Colonic mucosa (tissue), 4 donors: Measurements from ENCODE around the gene GPR84. TPM values are rescaled to one million over a fixed set of nuclear protein-coding genes. Genes with fewer than 3 reads are reported as not detected.

ENCODE experiments used
- DNase-seq: peaks from one replicate; pipeline ENCODE4 v3.0.0-alpha.2; 2020
- H3K27ac ChIP-seq: fragments of 200-600 bp; one replicate; pipeline ENCODE4 v1.8.0; 2021
- H3K27me3 ChIP-seq: fragments of 200-600 bp; one replicate; pipeline ENCODE4 v1.8.0; 2021
- H3K36me3 ChIP-seq: fragments of 200-600 bp; one replicate; pipeline ENCODE4 v1.8.0; 2021
- H3K4me1 ChIP-seq: fragments of 200-600 bp; one replicate; pipeline ENCODE4 v1.8.0; 2021; ENCODE audit warnings: mild to moderate bottlenecking
- H3K4me3 ChIP-seq: fragments of 200-600 bp; one replicate; pipeline ENCODE4 v1.8.0; 2021
- H3K9ac ChIP-seq, 2 donors: one replicate each; pipeline ENCODE4 v1.7.0; 2013; ENCODE audit warnings: control low read depth in 2 of 2, low read depth in 2 of 2, low read length in 2 of 2
- H3K9me3 ChIP-seq: fragments of 200-600 bp; one replicate; pipeline ENCODE4 v1.8.0; 2021
- intact Hi-C: fragments of 100-400 bp; cut with DNase I; formaldehyde crosslinking; loops from one replicate; pipeline ENCODE4 v1.14.1; 2022
- microRNA-seq: library from miRNA; unstranded; fragments of <30 nt; microRNA quantifications from one replicate; pipeline ENCODE4, GENCODE V29; 2019
- total RNA-seq, 2 donors: library from RNA; stranded (reverse); fragmentation: NEBNext Ultra II Directional in 1 of 2; extraction: Animal tissue kit (Norgen Biotek cat#: 25700) in 1 of 2; gene quantifications; one replicate each; pipeline ENCODE4 v1.2.1, GENCODE V29; 2021
- TF ChIP-seq, protein P1 (sequence below): fragments of 200-600 bp; IDR thresholded peaks from one replicate; pipeline ENCODE4 v1.8.0; 2022; ENCODE audit warnings: antibody characterized with exemption, mild to moderate bottlenecking
- donor health status: healthy.
- donor health status: DM: no; HTN: no; CAD: no.
- donor health status: DM: no; HTN: no; CAD: no.

GPR84 gene
- total RNA-seq, 2 donors from 2014 or later = 0.21 TPM; not detected in 1

DNA sequence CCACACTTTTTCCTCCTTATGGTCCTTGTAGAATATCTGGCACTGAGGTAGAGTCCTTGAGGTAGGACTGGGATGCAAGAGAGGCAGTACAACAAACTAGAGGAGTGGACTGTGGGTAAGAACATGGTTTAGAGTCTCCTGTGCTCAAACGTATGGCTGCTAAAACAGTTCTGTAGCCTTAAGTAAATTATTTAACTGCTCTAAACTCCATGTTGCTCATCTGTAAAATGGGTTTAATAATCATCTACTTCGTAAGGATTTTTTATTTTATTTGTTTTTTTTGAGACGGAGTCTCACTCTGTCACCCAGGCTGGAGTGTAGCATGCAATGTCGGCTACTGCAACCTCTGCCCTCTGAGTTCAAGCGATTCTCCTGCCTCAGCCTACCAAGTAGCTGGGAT, 42.9 kb downstream of the GPR84 start:
- H3K4me1 ChIP-seq = peaks cover 8% of the 10 kb centered on the region
- TF ChIP-seq, protein P1, sequence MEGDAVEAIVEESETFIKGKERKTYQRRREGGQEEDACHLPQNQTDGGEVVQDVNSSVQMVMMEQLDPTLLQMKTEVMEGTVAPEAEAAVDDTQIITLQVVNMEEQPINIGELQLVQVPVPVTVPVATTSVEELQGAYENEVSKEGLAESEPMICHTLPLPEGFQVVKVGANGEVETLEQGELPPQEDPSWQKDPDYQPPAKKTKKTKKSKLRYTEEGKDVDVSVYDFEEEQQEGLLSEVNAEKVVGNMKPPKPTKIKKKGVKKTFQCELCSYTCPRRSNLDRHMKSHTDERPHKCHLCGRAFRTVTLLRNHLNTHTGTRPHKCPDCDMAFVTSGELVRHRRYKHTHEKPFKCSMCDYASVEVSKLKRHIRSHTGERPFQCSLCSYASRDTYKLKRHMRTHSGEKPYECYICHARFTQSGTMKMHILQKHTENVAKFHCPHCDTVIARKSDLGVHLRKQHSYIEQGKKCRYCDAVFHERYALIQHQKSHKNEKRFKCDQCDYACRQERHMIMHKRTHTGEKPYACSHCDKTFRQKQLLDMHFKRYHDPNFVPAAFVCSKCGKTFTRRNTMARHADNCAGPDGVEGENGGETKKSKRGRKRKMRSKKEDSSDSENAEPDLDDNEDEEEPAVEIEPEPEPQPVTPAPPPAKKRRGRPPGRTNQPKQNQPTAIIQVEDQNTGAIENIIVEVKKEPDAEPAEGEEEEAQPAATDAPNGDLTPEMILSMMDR = no peak

More for the DNA sequence above, 42.9 kb downstream of the GPR84 start:
- Histone ChIP-seq H3K9me3 (no peaks in the 10 kb centered on the region), H3K36me3 (no peaks in the 10 kb centered on the region), H3K9ac (no peak overlapping the region), H3K27ac (no peak overlapping the region), H3K4me3 (no peak overlapping the region), H3K27me3 (no peaks in the 10 kb centered on the region)
- no peak for DNase-seq
- intact Hi-C loops = no loop called here

Small RNAs within 50 kb of the gene (microRNA-seq; reads per million reads assigned to microRNA genes)
- gene MIR148B = 355 reads per million, percentile 66 among the genes with 10 or more reads in this experiment

Other genes with a start within 250 kb of the GPR84 start
- 10 to 100 TPM; 22.0 to 31.0 TPM for gene SMUG1, start 175.5 kb downstream of the GPR84 start, total RNA-seq
- gene CBX5, start 84.4 kb downstream of the GPR84 start, total RNA-seq = 10 to 100 TPM; 49.3 to 77.5 TPM
- 1,000 to 10,000 TPM in 1 of 2 donors, 100 to 1,000 TPM in 1; 716 to 1,090 TPM for gene HNRNPA1, start 83.8 kb downstream of the GPR84 start, total RNA-seq
- gene NFE2, start 63.5 kb downstream of the GPR84 start, total RNA-seq = under 1 TPM in 1 of 2 donors, not detected in 1; 0.30 TPM
- gene COPZ1, start 39.4 kb downstream of the GPR84 start, total RNA-seq = 100 to 1,000 TPM; 164 to 173 TPM
- 1 to 10 TPM; 3.8 to 7.3 TPM for gene ZNF385A, start 20.2 kb upstream of the GPR84 start, total RNA-seq
- gene ITGA5, start 54.8 kb upstream of the GPR84 start, total RNA-seq = 100 to 1,000 TPM in 1 of 2 donors, 1 to 10 TPM in 1; 7.8 to 120 TPM
- gene GTSF1, start 109.1 kb upstream of the GPR84 start, total RNA-seq = under 1 TPM in 1 of 2 donors, not detected in 1; 0.99 TPM
- gene NCKAP1L, start 133.3 kb upstream of the GPR84 start, total RNA-seq = 10 to 100 TPM in 1 of 2 donors, 1 to 10 TPM in 1; 3.6 to 13.8 TPM
- 1 to 10 TPM in 1 of 2 donors, under 1 TPM in 1; 0.40 to 1.0 TPM for gene PDE1B, start 185.1 kb upstream of the GPR84 start, total RNA-seq
- gene PPP1R1A, start 224.2 kb upstream of the GPR84 start, total RNA-seq = 1 to 10 TPM in 1 of 2 donors, not detected in 1; 5.2 TPM